ENCODE measurements around the gene CHURC1. TPM values are rescaled to one million over a fixed set of nuclear protein-coding genes. Genes with fewer than 3 reads are reported as not detected.

CHURC1 gene
- total RNA-seq, 1 donor from 2014 or later = 33.1 TPM

DNA sequence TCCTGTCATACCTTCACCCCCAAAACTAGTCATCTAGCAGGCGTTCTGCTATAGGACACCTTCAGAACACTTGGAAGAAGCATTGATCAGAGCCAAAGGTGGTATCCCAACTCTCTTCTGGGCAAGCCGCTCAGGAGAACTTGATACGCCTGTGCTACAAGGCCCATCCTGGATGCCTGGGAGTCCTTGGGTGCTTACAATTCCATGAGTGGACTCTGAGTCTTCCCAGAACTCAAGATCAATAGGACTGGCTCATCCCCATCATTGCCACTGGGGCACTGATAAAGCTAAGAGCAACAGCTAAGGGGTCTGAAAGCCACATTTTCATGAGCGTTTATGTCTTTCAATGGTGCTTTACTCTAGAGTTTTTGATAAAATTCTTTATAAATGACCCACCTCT is 36.4 kb upstream of the CHURC1 start:
- Mint-ChIP-seq H3K27me3 (ENCODE audit: low read depth) (peaks cover 93% of the 10 kb centered on the region), H3K4me1 (peaks cover 3% of the 10 kb centered on the region), H3K36me3 (ENCODE audit: low read depth) (no peaks in the 10 kb centered on the region), H3K27ac (ENCODE audit: unreplicated experiment) (no peak overlapping the region), H3K9me3 (peaks cover 4% of the 10 kb centered on the region), H3K4me3 (peak overlapping the region; percentile 56)
- DNase-seq (ENCODE audit: low read depth, low spot score) = no peak
- TF ChIP-seq, protein P1, sequence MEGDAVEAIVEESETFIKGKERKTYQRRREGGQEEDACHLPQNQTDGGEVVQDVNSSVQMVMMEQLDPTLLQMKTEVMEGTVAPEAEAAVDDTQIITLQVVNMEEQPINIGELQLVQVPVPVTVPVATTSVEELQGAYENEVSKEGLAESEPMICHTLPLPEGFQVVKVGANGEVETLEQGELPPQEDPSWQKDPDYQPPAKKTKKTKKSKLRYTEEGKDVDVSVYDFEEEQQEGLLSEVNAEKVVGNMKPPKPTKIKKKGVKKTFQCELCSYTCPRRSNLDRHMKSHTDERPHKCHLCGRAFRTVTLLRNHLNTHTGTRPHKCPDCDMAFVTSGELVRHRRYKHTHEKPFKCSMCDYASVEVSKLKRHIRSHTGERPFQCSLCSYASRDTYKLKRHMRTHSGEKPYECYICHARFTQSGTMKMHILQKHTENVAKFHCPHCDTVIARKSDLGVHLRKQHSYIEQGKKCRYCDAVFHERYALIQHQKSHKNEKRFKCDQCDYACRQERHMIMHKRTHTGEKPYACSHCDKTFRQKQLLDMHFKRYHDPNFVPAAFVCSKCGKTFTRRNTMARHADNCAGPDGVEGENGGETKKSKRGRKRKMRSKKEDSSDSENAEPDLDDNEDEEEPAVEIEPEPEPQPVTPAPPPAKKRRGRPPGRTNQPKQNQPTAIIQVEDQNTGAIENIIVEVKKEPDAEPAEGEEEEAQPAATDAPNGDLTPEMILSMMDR (conservative IDR thresholded peaks at IDR 0.05) = no peak

DNA sequence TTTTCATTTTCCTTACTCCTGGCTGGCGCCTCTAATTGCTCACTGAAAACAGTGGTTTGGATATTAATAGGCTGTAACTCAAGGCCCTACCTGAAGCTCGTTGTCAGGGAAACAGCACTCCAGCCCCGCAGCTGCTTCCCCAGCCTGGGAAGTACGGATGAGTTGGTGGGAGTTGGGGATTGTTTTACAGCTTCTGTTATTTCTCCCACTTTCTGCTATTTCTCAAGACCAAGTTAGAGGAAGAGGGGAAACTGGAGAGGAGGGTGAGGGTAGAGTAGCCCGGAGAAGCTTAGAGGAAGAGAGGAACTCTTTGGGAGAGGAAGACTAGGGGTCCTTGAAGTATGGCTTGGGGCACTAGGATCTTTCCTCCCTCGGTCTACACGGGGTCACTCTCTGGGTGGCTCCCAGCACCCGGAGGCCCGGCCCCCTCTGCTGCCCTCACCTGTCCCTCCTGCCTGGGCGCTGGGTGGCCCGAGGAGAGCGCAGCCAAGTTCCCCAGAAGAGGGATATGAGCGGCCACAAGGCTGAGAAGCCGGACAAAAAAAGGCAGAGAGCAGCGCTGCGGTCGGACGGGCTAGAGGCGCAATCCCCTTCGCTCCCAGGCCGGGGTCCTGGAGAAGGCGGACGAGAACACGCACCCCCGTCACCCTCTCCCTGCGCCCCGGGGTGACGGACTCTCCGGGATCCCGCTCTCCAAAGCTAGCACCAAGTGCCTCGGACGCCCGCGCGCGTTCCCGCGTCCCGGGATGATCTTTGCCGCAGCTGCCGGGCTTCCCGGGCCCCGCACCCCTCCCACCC is 35.2 kb upstream of the CHURC1 start:
- Mint-ChIP-seq H3K9me3 (no peaks in the 10 kb centered on the region), H3K27me3 (ENCODE audit: low read depth) (peaks cover 94% of the 10 kb centered on the region), H3K36me3 (ENCODE audit: low read depth) (no peaks in the 10 kb centered on the region), H3K4me3 (peak overlapping the region; percentile 79), H3K27ac (ENCODE audit: unreplicated experiment) (no peak overlapping the region), H3K4me1 (peaks cover 3% of the 10 kb centered on the region)
- TF ChIP-seq, protein P1 (conservative IDR thresholded peaks at IDR 0.05) = no peak
- no peak for DNase-seq (ENCODE audit: low read depth, low spot score)

DNA sequence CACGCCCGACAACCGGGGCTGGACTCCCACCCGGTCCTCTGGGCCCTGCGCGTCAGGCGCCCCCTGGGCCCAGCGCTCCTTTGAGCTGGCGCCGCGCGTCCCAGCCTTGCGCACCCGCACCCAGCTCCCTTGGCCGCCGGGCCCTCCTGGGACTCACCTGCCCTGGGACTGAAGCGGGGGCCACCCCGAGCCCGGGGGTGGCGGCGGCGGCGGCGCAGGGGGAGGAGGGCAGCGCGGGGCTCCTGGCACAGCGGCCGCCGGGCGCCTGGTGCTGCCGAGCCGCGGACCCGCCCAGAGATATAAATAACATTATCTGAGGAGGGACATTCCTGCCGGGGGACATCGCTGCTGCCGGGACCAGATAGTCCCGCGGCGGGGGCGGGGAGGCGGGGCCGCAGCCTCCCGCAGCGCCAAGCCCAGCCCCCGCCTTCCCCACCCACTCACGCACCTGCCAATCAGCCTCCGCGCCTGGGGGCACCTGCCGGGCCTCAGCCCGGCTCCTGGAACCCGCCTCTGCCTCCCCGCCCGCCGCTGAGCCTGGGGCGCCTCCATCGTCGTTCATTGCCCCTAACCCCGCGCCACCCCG is 34.5 kb upstream of the CHURC1 start, which contains the start of gene SPTB:
SPTB (minus strand) TSS at position 273 of the 586 bp plus-strand sequence. CDS start 56,813 bp downstream, outside the sequence.
- peaks cover 3% of the 10 kb centered on the region for H3K4me1 Mint-ChIP-seq
- H3K4me3 Mint-ChIP-seq = peak within 1 kb of the TSS; percentile 87
- TF ChIP-seq, protein P1 (conservative IDR thresholded peaks at IDR 0.05) = no peak
- no peak within 1 kb of the TSS for H3K27ac Mint-ChIP-seq (ENCODE audit: unreplicated experiment)
- no peaks in the 10 kb centered on the region for H3K9me3 Mint-ChIP-seq
- H3K27me3 Mint-ChIP-seq (ENCODE audit: low read depth) = peaks cover 94% of the 10 kb centered on the region
- DNase-seq (ENCODE audit: low read depth, low spot score) = no peak
- no peaks in the 10 kb centered on the region for H3K36me3 Mint-ChIP-seq (ENCODE audit: low read depth)

DNA sequence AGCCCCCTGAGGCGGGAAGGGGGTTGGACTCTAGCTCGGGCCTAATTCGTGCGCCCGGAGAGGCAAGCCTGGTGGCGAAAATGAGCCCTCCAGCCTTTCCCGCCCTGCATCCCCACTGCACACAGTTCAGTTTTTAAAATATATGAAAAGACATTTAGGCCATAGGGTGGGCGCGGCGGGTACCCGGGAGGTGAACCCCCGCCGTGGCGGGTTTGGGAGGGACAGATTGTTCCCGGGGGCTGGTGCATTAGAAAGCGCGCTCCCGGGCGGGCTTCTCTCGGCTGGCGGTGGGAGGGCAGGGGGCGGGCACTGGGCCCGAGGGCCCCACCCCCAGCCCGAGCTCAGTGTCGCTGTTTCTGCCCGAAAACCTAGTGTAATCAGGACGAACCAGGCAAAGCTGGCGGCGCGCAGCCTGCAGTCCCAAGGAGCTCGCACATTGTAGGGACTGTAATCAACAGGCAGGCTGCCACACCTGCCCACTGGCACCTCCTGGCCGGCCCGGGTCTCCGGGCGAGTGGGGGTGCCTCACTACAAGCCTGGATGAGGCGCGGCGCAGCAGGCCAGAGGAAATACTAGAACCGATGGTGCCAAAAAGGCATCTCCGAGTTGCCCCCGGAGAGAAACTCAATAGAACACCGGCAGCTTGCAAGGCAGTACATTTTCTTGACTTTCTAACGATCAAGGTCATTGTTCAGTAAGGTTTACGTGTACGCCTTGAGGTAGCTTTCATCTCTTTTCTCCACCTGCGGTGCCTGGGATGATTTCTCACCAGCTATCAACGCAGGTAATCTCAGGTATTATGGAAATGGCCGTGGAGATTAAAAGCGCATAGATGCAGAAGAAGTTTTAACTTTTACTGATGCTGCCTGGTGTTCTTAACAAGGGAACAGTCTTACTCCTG is 33.8 kb upstream of the CHURC1 start:
- H3K4me3 Mint-ChIP-seq = peak overlapping the region; percentile 87
- no peaks in the 10 kb centered on the region for H3K9me3 Mint-ChIP-seq
- H3K36me3 Mint-ChIP-seq (ENCODE audit: low read depth) = no peaks in the 10 kb centered on the region
- TF ChIP-seq, protein P1 (conservative IDR thresholded peaks at IDR 0.05) = peak; percentile 37
- peaks cover 3% of the 10 kb centered on the region for H3K4me1 Mint-ChIP-seq
- H3K27me3 Mint-ChIP-seq (ENCODE audit: low read depth) = peaks cover 94% of the 10 kb centered on the region
- no peak overlapping the region for H3K27ac Mint-ChIP-seq (ENCODE audit: unreplicated experiment)
- peak; percentile 34 for DNase-seq (ENCODE audit: low read depth, low spot score)

DNA sequence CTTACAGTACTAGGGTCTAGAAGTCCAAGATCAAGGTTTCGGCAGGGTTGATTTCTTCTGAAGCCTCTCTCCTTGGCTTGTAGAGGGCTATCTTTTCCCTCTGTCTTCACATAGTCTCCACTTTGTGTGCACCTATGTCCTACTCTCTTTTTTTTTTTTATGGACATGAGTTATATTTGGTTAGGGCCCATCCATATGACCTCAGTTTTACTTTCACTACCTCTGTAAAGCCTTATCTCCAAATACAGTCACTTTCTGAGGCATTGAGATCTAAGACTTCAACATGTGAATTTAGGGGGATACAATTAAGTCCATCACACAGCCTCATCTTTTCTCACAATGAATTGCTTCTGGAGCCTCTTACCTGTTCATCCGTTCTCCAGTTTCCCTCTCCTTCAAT is 28.7 kb upstream of the CHURC1 start:
- Mint-ChIP-seq H3K4me3 (no peak overlapping the region), H3K27ac (ENCODE audit: unreplicated experiment) (no peak overlapping the region), H3K36me3 (ENCODE audit: low read depth) (no peaks in the 10 kb centered on the region), H3K9me3 (no peaks in the 10 kb centered on the region), H3K27me3 (ENCODE audit: low read depth) (peaks cover 90% of the 10 kb centered on the region), H3K4me1 (peaks cover 2% of the 10 kb centered on the region)
- TF ChIP-seq, protein P1 (conservative IDR thresholded peaks at IDR 0.05) = no peak
- DNase-seq (ENCODE audit: low read depth, low spot score) = no peak

Data from neural crest cell (in vitro differentiated cells).